ENCODE results near the gene FADS3.

Gene FADS3

GRCh38 chr11:61891331-61892084 lies at the start of gene FADS3:
Gene FADS3 (minus strand): TSS chr11:61891545. CDS start chr11:61891381, 164 bp downstream.
- DNase-seq = peak; percentile 87

- DNase-seq = no peak
Observed at GRCh38 chr11:61940466-61940865, 49.1 kb upstream of the FADS3 start.

GRCh38 chr11:61935861-61936260 lies 44.5 kb upstream of the FADS3 start:
- no peak for DNase-seq

- DNase-seq = no peak
Observed at GRCh38 chr11:61930933-61931332, 39.6 kb upstream of the FADS3 start.

- DNase-seq = no peak
Observed at GRCh38 chr11:61928606-61929005, 37.3 kb upstream of the FADS3 start.

- no peak for DNase-seq
Observed at GRCh38 chr11:61927501-61927900, 36.2 kb upstream of the FADS3 start.

- no peak for DNase-seq
Observed at GRCh38 chr11:61926235-61926634, 34.9 kb upstream of the FADS3 start.

- DNase-seq = no peak
Observed at GRCh38 chr11:61925736-61926135, 34.4 kb upstream of the FADS3 start.

GRCh38 chr11:61924064-61924455 lies 32.7 kb upstream of the FADS3 start:
- peak; percentile 67 for DNase-seq

GRCh38 chr11:61923166-61924063 lies 32.1 kb upstream of the FADS3 start:
- DNase-seq = peak; percentile 94

GRCh38 chr11:61922539-61922938 lies 31.2 kb upstream of the FADS3 start:
- peak; percentile 94 for DNase-seq

GRCh38 chr11:61921446-61921845 lies 30.1 kb upstream of the FADS3 start:
- DNase-seq = no peak

GRCh38 chr11:61919705-61920631 lies 28.6 kb upstream of the FADS3 start:
- DNase-seq = peak; percentile 35

- peak; percentile 37 for DNase-seq
Observed at GRCh38 chr11:61918938-61919704, 27.8 kb upstream of the FADS3 start.

GRCh38 chr11:61918251-61918937 lies 27.0 kb upstream of the FADS3 start:
- peak; percentile 16 for DNase-seq

- peak; percentile 81 for DNase-seq
Observed at GRCh38 chr11:61917334-61918109, 26.2 kb upstream of the FADS3 start, which contains the start of gene RAB3IL1. Gene RAB3IL1 (minus strand): TSS chr11:61917566. CDS start chr11:61917367, 199 bp downstream.

GRCh38 chr11:61916737-61917333 lies 25.5 kb upstream of the FADS3 start:
- peak; percentile 62 for DNase-seq

- no peak for DNase-seq
Observed at GRCh38 chr11:61914471-61915171, 23.3 kb upstream of the FADS3 start.

- no peak for DNase-seq
Observed at GRCh38 chr11:61913699-61914395, 22.5 kb upstream of the FADS3 start.
